ENCODE data around the gene CD300A. TPM values are rescaled to one million over a fixed set of nuclear protein-coding genes. Genes with fewer than 3 reads are reported as not detected.

Gene CD300A
- total RNA-seq, 1 donor from 2014 or later = 9.8 TPM

DNA sequence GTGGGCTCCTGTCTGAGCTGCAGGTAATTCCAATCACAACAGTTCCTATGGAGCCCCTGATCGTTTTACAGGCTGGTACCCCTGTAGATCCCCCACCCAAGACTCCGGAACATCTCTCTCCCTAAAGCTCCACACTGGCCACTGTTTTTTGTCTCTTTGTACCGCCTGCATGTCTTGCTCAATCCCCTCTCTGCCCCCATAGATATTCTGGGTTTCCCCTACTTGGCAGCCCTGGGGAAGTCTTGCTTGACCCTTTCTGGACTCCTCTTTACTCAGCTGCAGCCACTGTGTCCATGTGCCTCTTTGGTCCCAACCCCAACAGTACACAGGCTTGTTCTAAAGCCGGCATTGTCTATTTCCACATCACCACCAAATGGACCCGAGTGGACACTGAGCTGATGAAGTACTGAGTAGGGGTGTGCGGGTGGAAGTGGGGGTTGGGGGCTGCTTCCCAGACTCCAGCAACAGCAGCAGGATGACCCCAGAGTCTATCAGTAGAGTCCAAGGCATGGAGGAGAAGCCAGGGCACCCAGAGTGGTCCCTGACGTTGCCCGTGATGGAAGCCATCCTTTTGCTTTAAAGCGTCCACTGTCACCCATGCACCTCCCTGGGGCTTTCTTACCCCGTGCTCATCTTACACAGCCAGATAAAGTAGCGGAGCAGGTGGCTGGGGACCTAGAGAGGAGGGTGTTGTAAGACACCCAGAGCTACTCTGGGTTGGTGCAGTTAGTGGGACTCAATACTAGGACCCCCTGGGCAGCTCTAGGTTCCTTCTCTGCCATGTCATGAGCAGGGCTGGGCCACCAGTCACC, 58.4 kb downstream of the CD300A start:
- no peaks in the 10 kb centered on the region for H3K36me3 Mint-ChIP-seq (ENCODE audit: low read depth)
- DNase-seq (ENCODE audit: low spot score) = no peak
- intact Hi-C loops (cut with micrococcal nuclease) = no loop called here
- peaks cover 5% of the 10 kb centered on the region for H3K9me3 Mint-ChIP-seq
- H3K4me3 Mint-ChIP-seq = no peak overlapping the region
- peaks cover 21% of the 10 kb centered on the region for H3K4me1 Mint-ChIP-seq (ENCODE audit: low read depth)
- peaks cover 8% of the 10 kb centered on the region for H3K27me3 Mint-ChIP-seq (ENCODE audit: insufficient read depth)
- no peak overlapping the region for H3K27ac Mint-ChIP-seq

DNA sequence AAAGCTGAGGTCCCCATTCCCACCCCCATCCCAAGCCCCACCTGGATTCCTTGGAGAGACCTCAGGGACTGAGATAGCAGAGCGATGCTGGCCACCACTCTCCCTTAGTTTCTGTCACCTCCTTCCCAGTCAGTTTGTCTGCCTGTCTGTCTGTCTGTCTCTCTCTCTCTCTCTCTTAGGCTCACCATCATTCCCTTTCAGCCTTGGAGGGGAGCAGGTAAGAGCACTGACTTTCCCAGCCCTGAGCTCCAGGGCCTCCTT, 59.0 kb downstream of the CD300A start:
- intact Hi-C loops (cut with micrococcal nuclease) = no loop called here
- Mint-ChIP-seq H3K36me3 (ENCODE audit: low read depth) (no peaks in the 10 kb centered on the region), H3K9me3 (peaks cover 5% of the 10 kb centered on the region), H3K27me3 (ENCODE audit: insufficient read depth) (peaks cover 11% of the 10 kb centered on the region), H3K27ac (no peak overlapping the region), H3K4me1 (ENCODE audit: low read depth) (peaks cover 16% of the 10 kb centered on the region), H3K4me3 (no peak overlapping the region)
- DNase-seq (ENCODE audit: low spot score) = no peak

- Mint-ChIP-seq H3K4me1 (ENCODE audit: low read depth) (peaks cover 11% of the 10 kb centered on the region), H3K9me3 (peaks cover 5% of the 10 kb centered on the region), H3K4me3 (no peak overlapping the region), H3K27me3 (ENCODE audit: insufficient read depth) (peaks cover 14% of the 10 kb centered on the region), H3K27ac (no peak overlapping the region), H3K36me3 (ENCODE audit: low read depth) (no peaks in the 10 kb centered on the region)
- intact Hi-C loops (cut with micrococcal nuclease) = no loop called here
- no peak for DNase-seq (ENCODE audit: low spot score)
Measured at GRCh38 chr17:74525781-74526288, 59.4 kb downstream of the CD300A start.

GRCh38 chr17:74526681-74527080, 60.2 kb downstream of the CD300A start:
- no peaks in the 10 kb centered on the region for H3K36me3 Mint-ChIP-seq (ENCODE audit: low read depth)
- H3K27me3 Mint-ChIP-seq (ENCODE audit: insufficient read depth) = peaks cover 17% of the 10 kb centered on the region
- no peak for DNase-seq (ENCODE audit: low spot score)
- no peak overlapping the region for H3K27ac Mint-ChIP-seq
- intact Hi-C loops (cut with micrococcal nuclease) = no loop called here
- no peak overlapping the region for H3K4me3 Mint-ChIP-seq
- peaks cover 5% of the 10 kb centered on the region for H3K9me3 Mint-ChIP-seq
- peaks cover 3% of the 10 kb centered on the region for H3K4me1 Mint-ChIP-seq (ENCODE audit: low read depth)

GRCh38 chr17:74527081-74527480, 60.6 kb downstream of the CD300A start:
- intact Hi-C loops (cut with micrococcal nuclease) = no loop called here

DNA sequence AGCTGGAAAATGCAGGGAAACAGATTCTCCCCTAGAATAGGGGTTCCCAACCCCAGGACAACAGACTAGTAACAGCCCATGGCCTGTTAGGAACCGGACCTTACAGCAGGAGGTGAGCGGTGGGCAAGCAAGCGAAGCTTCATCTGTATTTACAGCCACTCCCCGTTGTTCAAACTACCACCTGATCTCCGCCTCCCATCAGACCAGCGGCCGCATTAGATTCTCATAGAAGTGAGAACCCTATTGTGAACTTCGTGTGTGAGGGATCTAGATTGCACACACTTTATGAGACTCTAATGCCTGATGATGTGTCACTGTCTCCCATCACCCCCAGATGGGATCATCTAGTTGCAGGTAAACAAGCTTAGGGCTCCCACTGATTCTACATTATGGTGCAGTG, 61.3 kb downstream of the CD300A start:
- Mint-ChIP-seq H3K36me3 (ENCODE audit: low read depth) (no peaks in the 10 kb centered on the region), H3K4me3 (no peak overlapping the region), H3K27me3 (ENCODE audit: insufficient read depth) (peaks cover 25% of the 10 kb centered on the region), H3K9me3 (peaks cover 5% of the 10 kb centered on the region), H3K27ac (no peak overlapping the region), H3K4me1 (ENCODE audit: low read depth) (peaks cover under 1% of the 10 kb centered on the region)
- intact Hi-C loops (cut with micrococcal nuclease) = no loop called here
- DNase-seq (ENCODE audit: low spot score) = no peak

More at GRCh38 chr17:74527081-74527480, 60.6 kb downstream of the CD300A start:
- Mint-ChIP-seq H3K4me1 (ENCODE audit: low read depth) (no peaks in the 10 kb centered on the region), H3K27ac (no peak overlapping the region), H3K4me3 (no peak overlapping the region), H3K36me3 (ENCODE audit: low read depth) (no peaks in the 10 kb centered on the region), H3K9me3 (peaks cover 5% of the 10 kb centered on the region), H3K27me3 (ENCODE audit: insufficient read depth) (peaks cover 18% of the 10 kb centered on the region)
- DNase-seq (ENCODE audit: low spot score) = no peak

DNA sequence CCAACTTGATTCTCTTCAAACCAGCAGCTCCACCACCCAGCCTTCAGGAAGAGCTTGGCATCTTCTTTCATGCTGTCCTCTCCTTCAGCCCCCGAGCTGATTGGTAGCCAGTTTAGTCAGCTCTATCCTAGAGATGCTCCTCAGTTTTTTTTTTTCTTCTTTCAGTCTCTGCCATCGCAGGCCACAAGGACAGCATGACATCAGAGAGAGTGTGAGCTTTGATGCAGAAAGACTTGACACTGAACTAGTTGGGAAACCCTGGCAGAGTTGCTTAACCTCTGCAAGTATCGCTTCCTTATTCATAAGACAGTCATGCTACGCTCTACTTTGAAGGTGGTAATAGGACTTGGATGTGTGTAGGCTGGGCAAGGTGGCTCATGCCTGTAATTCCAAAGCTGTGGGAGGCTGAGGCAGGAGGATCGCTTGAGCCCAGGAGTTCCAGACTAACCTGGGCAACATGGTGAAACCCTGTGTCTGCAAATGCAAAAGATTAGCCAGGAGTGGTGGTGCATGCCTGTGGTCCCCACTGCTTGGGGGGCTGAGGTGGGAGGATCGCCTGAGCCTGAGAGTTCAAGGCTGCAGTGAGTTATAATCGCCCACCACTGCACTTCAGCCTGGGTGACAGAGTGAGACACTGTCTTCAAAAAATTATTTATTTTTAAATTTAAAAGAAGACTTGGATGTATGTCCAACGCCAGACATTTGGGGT, 62.2 kb downstream of the CD300A start:
- no peak overlapping the region for H3K27ac Mint-ChIP-seq
- no peak for DNase-seq (ENCODE audit: low spot score)
- intact Hi-C loops (cut with micrococcal nuclease) = no loop called here

GRCh38 chr17:74529243-74529642, 62.8 kb downstream of the CD300A start:
- intact Hi-C loops (cut with micrococcal nuclease) = no loop called here
- Mint-ChIP-seq H3K4me3 (no peak overlapping the region), H3K9me3 (no peaks in the 10 kb centered on the region), H3K4me1 (ENCODE audit: low read depth) (peaks cover 6% of the 10 kb centered on the region), H3K27ac (no peak overlapping the region), H3K27me3 (ENCODE audit: insufficient read depth) (peaks cover 33% of the 10 kb centered on the region), H3K36me3 (ENCODE audit: low read depth) (no peaks in the 10 kb centered on the region)
- DNase-seq (ENCODE audit: low spot score) = no peak

More for the DNA sequence above, 62.2 kb downstream of the CD300A start:
- H3K27me3 Mint-ChIP-seq (ENCODE audit: insufficient read depth) = peaks cover 33% of the 10 kb centered on the region
- no peak overlapping the region for H3K4me3 Mint-ChIP-seq
- H3K4me1 Mint-ChIP-seq (ENCODE audit: low read depth) = peaks cover 6% of the 10 kb centered on the region
- no peaks in the 10 kb centered on the region for H3K9me3 Mint-ChIP-seq
- H3K36me3 Mint-ChIP-seq (ENCODE audit: low read depth) = no peaks in the 10 kb centered on the region

DNA sequence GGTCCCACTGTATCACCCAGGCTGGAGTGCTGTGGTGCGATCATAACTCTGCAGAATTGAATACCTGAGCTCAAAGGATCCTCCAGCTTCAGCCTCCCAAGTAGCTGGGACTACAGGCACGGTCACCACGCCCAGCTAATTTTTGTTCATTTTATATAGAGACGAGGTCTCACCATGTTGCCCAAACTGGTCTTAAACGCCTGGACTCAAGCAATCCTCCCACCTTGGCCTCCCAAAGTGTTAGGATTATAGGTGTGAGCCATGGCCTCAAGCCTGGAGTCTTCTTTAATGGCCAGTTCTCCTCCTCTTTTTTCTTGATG, 64.4 kb downstream of the CD300A start:
- H3K9me3 Mint-ChIP-seq = no peaks in the 10 kb centered on the region
- H3K4me3 Mint-ChIP-seq = no peak overlapping the region
- no peak for DNase-seq (ENCODE audit: low spot score)
- peaks cover 6% of the 10 kb centered on the region for H3K4me1 Mint-ChIP-seq (ENCODE audit: low read depth)
- no peaks in the 10 kb centered on the region for H3K36me3 Mint-ChIP-seq (ENCODE audit: low read depth)
- no peak overlapping the region for H3K27ac Mint-ChIP-seq
- peaks cover 34% of the 10 kb centered on the region for H3K27me3 Mint-ChIP-seq (ENCODE audit: insufficient read depth)
- intact Hi-C loops (cut with micrococcal nuclease) = loop anchor here (5.0 kb wide), 2 partner anchors 93 to 318 kb away; partner anchors contain the start of gene TTYH2

GRCh38 chr17:74531231-74531761, 64.9 kb downstream of the CD300A start, which contains the start of gene CD300LB:
Gene CD300LB (minus strand): TSS chr17:74531475. CDS start chr17:74531350, 125 bp downstream.
- Mint-ChIP-seq H3K4me1 (ENCODE audit: low read depth) (peaks cover 6% of the 10 kb centered on the region), H3K4me3 (no peak within 1 kb of the TSS), H3K9me3 (no peaks in the 10 kb centered on the region), H3K27me3 (ENCODE audit: insufficient read depth) (peaks cover 34% of the 10 kb centered on the region), H3K36me3 (ENCODE audit: low read depth) (no peaks in the 10 kb centered on the region), H3K27ac (no peak within 1 kb of the TSS)
- intact Hi-C loops (cut with micrococcal nuclease) = loop anchor here (5.0 kb wide), 2 partner anchors 94 to 319 kb away; partner anchors contain the start of gene TTYH2
- no peak for DNase-seq (ENCODE audit: low spot score)

- H3K36me3 Mint-ChIP-seq (ENCODE audit: low read depth) = no peaks in the 10 kb centered on the region
- H3K27ac Mint-ChIP-seq = no peak overlapping the region
- H3K4me1 Mint-ChIP-seq (ENCODE audit: low read depth) = peaks cover 6% of the 10 kb centered on the region
- H3K9me3 Mint-ChIP-seq = no peaks in the 10 kb centered on the region
- intact Hi-C loops (cut with micrococcal nuclease) = loop anchor here (5.0 kb wide), 2 partner anchors 95 to 320 kb away; partner anchors contain the start of gene TTYH2
- DNase-seq (ENCODE audit: low spot score) = no peak
- H3K27me3 Mint-ChIP-seq (ENCODE audit: insufficient read depth) = peaks cover 40% of the 10 kb centered on the region
- no peak overlapping the region for H3K4me3 Mint-ChIP-seq
Measured at GRCh38 chr17:74532115-74532514, 65.7 kb downstream of the CD300A start.

Data from activated T-helper 1 cell treated with anti-CD3 and anti-CD28 coated beads, Interleukin-12 subunit alpha, Interleukin-12 subunit beta, Interleukin-2, Interleukin-4 antibody, amounts not matched to agents 30 ng/mL and 10 ng/mL and 1 ng/mL, durations not matched to agents 14 hours and 24 hours and 36 hours (primary cell).